ENCODE data around the gene CCDC183. TPM values are rescaled to one million over a fixed set of nuclear protein-coding genes. Genes with fewer than 3 reads are reported as not detected.
"Not testable (repeated sequence)": the region's sequence is repeated elsewhere in the genome, so short reads cannot be mapped to it uniquely, and the experiment has no call there.

CCDC183 gene
- total RNA-seq, 1 donor from 2014 or later: not detected

DNA sequence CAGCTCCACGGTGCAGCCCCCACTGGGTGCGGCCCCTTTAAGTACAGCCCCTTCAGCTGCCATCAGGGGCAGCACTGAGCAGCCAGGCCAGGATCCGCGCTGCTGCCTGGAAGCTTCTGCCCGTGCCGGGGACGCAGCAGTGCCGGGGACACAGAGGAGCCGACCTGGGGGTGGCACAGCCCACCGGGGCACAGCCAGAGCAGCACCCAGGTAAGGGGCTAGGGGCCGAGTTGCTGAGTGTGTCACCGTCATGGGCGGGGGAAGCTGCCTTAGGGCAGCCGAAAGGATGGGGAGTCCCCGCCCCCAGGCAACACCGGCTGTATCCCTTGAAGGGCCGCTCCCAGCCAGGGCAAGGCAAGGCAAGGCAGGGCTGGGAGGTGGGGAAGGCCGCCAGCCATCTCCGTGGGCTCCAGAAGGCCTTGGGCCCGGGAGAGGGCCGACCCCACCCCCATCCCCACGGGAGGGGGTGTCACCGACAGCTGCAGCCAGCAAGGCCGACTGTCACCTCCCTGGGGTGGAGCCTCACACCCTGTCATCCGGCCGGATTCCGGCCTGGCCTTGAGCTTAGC is 46.3 kb downstream of the CCDC183 start, which contains the start of gene AJM1:
Gene AJM1, plus strand, starts transcription at position 99 of the 569 bp plus-strand sequence. CDS start 1,937 bp downstream, outside the sequence.
- not testable (repeated sequence) for H3K27me3 Mint-ChIP-seq, H3K9me3 Mint-ChIP-seq
- intact Hi-C loops (cut with micrococcal nuclease): loop anchor here (1.0 to 10.0 kb wide), 6 partner anchors 36 to 322 kb away; partner anchors contain the start of genes FBXW5, RABL6 and TMEM141
- ATAC-seq (ENCODE audit: low read depth) (peak; percentile 89), DNase-seq (peak; percentile 79)
- ChIA-PET CTCF (interaction anchor here (0.6 to 3.5 kb wide), 20 partner anchors 22 to 601 kb away, joined by 3 to 21 read pairs (median 4); partner anchors contain the start of genes NPDC1 and RABL6), POLR2A (interaction anchor here (0.6 to 3.3 kb wide), 10 partner anchors 22 to 398 kb away, joined by 3 to 12 read pairs (median 8); partner anchors contain the start of genes PAXX, RABL6, TRAF2 and TUBB4B)
- TF ChIP-seq, protein P1, sequence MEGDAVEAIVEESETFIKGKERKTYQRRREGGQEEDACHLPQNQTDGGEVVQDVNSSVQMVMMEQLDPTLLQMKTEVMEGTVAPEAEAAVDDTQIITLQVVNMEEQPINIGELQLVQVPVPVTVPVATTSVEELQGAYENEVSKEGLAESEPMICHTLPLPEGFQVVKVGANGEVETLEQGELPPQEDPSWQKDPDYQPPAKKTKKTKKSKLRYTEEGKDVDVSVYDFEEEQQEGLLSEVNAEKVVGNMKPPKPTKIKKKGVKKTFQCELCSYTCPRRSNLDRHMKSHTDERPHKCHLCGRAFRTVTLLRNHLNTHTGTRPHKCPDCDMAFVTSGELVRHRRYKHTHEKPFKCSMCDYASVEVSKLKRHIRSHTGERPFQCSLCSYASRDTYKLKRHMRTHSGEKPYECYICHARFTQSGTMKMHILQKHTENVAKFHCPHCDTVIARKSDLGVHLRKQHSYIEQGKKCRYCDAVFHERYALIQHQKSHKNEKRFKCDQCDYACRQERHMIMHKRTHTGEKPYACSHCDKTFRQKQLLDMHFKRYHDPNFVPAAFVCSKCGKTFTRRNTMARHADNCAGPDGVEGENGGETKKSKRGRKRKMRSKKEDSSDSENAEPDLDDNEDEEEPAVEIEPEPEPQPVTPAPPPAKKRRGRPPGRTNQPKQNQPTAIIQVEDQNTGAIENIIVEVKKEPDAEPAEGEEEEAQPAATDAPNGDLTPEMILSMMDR (IDR thresholded peaks at IDR 0.05): peak; percentile 60
- Mint-ChIP-seq H3K4me1 (peaks cover 18% of the 10 kb centered on the region), H3K4me3 (peak within 1 kb of the TSS; percentile 87), H3K36me3 (ENCODE audit: low read depth) (peaks cover 14% of the 10 kb centered on the region), H3K27ac (peak within 1 kb of the TSS; percentile 35)

DNA sequence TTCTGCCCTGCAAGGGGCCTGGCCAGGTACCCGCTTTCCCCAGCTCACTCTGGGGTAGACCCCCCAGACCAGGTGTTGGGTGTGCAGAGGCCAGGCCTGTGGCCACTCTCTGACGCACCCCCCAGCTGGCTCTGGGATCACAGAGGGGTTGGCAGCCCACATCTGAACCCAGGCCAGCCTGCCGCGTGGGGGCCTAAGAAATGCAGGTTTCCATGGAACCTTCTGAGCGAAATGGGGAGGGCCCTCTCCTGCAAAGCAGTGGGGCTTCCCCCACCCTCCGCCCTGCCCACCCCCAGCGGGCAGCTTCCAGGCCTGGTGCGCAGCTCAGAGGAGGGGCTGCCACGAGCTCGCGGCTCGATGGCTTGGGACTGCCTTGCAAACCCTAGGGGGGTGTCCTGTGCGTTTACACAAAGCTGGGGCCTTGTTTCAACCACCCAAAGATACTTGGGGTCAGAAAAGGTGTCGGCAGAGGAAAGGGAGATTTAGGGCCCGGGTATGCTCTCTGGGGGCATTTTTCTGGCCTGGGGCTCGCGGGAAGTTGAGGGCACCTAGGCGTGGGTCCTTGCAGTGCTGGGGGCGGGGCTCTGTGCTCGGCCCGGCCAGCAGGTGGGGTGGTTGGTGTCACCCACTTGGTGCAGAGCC is 47.1 kb downstream of the CCDC183 start:
- H3K27me3 Mint-ChIP-seq, H3K9me3 Mint-ChIP-seq, DNase-seq: not testable (repeated sequence)
- H3K36me3 Mint-ChIP-seq (ENCODE audit: low read depth): peaks cover 14% of the 10 kb centered on the region
- H3K4me1 Mint-ChIP-seq: peaks cover 25% of the 10 kb centered on the region
- peak overlapping the region; percentile 18 for H3K27ac Mint-ChIP-seq
- intact Hi-C loops (cut with micrococcal nuclease): loop anchor here (2.0 to 10.0 kb wide), 3 partner anchors 36 to 322 kb away; partner anchors contain the start of genes RABL6 and TMEM141
- H3K4me3 Mint-ChIP-seq: peak overlapping the region; percentile 62
- CTCF ChIA-PET: interaction anchor here (0.7 to 3.5 kb wide), 13 partner anchors 25 to 227 kb away, joined by 3 to 21 read pairs (median 3); partner anchors contain the start of genes C8G, FBXW5, NPDC1 and SAPCD2
- ATAC-seq (ENCODE audit: low read depth): peak; percentile 16
- POLR2A ChIA-PET: interaction anchor here (1.0 to 3.3 kb wide), 6 partner anchors 36 to 203 kb away, joined by 4 to 12 read pairs (median 10); partner anchors contain the start of genes RABL6 and TRAF2

DNA sequence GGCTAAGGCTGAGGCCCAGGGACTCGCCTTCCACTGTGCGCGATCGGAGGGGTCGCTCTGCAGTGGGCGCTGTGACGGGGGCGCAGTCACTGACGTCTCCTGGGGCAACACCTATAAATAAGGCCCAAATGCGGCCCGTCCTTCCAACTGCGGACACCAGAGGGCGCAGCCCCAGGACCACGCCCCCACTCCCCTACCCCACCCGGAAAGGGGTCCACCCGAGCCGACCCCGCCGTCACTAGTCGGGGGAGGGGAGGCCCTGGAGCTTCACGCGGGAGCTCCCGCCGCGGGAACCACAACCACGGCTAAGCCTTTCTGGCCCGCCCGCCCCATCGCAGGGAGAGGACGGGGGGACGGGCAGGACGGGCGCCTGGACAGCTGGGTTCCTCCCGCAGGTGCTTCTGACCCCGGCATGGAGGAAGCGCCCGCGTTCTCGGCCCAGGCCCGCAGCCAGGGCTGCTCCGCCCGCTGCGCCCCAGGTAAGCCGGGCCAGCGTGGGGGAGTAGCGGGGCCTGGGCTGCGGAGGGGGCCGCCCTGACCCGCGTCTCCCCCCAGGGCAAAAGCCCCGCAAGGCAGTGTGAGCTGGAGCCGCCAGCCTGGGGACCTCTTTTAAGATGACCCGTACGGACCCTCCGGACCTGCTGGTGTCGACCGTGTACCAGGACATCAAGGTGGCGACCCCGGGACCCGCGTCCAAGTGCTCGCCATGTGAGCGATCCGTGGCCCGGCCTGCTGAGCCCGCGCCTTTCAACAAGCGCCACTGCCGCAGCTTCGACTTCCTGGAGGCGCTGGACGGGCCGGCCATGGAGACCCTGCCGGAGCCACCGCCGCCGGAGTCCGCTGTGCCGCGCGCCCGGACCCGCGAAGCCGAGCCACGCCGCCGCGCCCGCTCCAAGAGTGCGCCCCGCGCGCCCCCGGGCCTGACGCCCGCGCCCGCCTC is 47.9 kb downstream of the CCDC183 start:
- not testable (repeated sequence) for H3K9me3 Mint-ChIP-seq, H3K27me3 Mint-ChIP-seq
- CTCF ChIA-PET: interaction anchor here (0.7 to 3.5 kb wide), 7 partner anchors 24 to 226 kb away, joined by 3 to 21 read pairs (median 3); partner anchors contain the start of genes C8G, FBXW5, SAPCD2 and TRAF2
- ATAC-seq (ENCODE audit: low read depth) (peak; percentile 28), DNase-seq (peak; percentile 69)
- peak overlapping the region; percentile 18 for H3K27ac Mint-ChIP-seq
- intact Hi-C loops (cut with micrococcal nuclease): loop anchor here (2.0 to 10.0 kb wide), 3 partner anchors 37 to 321 kb away; partner anchors contain the start of genes RABL6 and TMEM141
- H3K4me3 Mint-ChIP-seq: peak overlapping the region; percentile 62
- H3K36me3 Mint-ChIP-seq (ENCODE audit: low read depth): peaks cover 11% of the 10 kb centered on the region
- H3K4me1 Mint-ChIP-seq: peaks cover 26% of the 10 kb centered on the region
- POLR2A ChIA-PET: interaction anchor here (3.3 kb wide), 1 partner anchor 191 kb away, joined by 12 read pairs; no protein-coding TSS in a partner anchor

DNA sequence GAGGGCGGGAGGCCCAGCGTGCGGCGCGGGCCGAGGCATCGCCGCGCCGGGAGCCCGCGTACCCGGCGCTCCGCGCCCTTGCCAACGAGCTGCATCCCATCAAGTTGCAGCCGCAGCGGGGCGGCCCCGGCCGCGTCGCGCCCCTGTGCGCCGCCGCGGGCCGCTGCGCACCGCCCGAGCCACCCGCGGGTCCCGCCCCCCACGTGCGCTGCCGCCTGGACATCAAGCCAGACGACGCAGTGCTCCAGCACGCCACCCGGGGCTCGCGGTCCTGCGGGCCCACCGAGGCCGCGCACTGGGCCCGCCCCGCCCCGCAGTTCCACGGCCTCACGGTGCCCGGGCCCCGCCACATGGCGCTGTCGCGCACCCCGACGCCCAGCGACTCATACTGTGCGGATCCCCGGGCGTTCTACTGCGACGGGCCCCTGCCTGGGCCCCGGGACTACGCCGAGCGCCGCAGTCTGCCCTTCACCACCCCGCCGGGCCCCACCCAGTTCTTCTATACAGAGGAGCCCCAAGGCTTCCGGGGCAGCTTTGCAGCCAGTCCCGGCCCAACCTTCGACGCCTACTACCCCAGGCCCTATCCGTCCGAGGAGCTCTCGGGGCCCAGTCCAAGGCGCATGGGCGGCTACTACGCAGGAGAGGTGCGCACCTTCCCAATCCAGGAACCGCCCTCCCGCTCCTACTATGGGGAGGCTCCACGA is 48.8 kb downstream of the CCDC183 start:
- H3K9me3 Mint-ChIP-seq: no peaks in the 10 kb centered on the region
- H3K27me3 Mint-ChIP-seq: peaks cover 6% of the 10 kb centered on the region
- POLR2A ChIA-PET: interaction anchor here (0.6 kb wide), 1 partner anchor 103 kb away, joined by 3 read pairs; no protein-coding TSS in a partner anchor
- no peak for DNase-seq
- CTCF ChIA-PET: interaction anchor here (1.2 to 3.5 kb wide), 2 partner anchors 100 to 190 kb away, joined by 3 to 21 read pairs; partner anchors contain the start of genes C8G and FBXW5
- H3K27ac Mint-ChIP-seq: no peak overlapping the region
- H3K4me1 Mint-ChIP-seq: peaks cover 31% of the 10 kb centered on the region
- no peak overlapping the region for H3K4me3 Mint-ChIP-seq
- ATAC-seq (ENCODE audit: low read depth): no peak
- peaks cover 3% of the 10 kb centered on the region for H3K36me3 Mint-ChIP-seq (ENCODE audit: low read depth)
- intact Hi-C loops (cut with micrococcal nuclease): loop anchor here (10.0 kb wide), 1 partner anchor 320 kb away; no protein-coding TSS in a partner anchor
- TF ChIP-seq, protein P1 (IDR thresholded peaks at IDR 0.05): no peak

DNA sequence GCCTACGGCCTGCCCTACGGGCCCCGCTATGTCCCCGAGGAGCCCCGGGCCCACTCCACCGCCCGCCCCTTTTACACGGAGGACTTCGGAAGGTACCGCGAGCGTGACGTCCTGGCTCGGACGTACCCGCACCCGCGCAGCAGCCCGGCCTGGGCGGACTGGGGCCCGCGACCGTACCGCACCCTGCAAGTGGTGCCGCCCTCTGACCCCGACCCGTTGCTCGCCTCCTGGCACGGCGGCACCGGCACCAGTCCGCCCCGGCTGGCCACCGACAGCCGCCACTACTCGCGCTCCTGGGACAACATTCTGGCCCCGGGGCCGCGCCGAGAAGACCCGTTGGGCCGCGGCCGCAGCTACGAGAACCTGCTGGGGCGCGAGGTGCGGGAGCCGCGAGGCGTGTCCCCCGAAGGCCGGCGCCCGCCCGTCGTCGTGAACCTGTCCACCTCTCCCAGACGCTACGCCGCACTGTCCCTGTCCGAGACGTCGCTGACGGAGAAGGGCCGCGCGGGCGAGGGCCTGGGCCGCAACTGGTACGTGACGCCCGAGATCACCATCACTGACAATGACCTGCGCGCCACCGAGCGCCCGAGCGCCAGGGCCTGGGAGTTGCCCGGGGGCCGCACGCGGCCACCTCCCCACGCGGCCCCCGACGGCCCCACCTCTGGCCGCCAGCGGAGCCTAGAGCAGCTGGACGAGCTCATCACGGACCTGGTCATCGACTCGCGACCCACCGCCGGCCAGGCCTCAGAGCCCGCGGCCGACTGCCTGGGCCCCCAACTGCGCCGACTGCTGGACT is 49.5 kb downstream of the CCDC183 start:
- intact Hi-C loops (cut with micrococcal nuclease): loop anchor here (10.0 kb wide), 1 partner anchor 319 kb away; no protein-coding TSS in a partner anchor
- CTCF ChIA-PET: no interaction called here
- Mint-ChIP-seq H3K4me1 (peaks cover 32% of the 10 kb centered on the region), H3K36me3 (ENCODE audit: low read depth) (no peaks in the 10 kb centered on the region), H3K27me3 (peaks cover 6% of the 10 kb centered on the region), H3K4me3 (no peak overlapping the region), H3K9me3 (no peaks in the 10 kb centered on the region), H3K27ac (no peak overlapping the region)
- POLR2A ChIA-PET: interaction anchor here (0.5 to 0.6 kb wide), 2 partner anchors 102 to 399 kb away, joined by 3 to 4 read pairs; no protein-coding TSS in a partner anchor
- DNase-seq (no peak), ATAC-seq (ENCODE audit: low read depth) (no peak)
- TF ChIP-seq, protein P1 (IDR thresholded peaks at IDR 0.05): no peak
